Right atrium auricular region (tissue), 2 donors: Measurements from ENCODE around the gene UBR4. TPM values are rescaled to one million over a fixed set of nuclear protein-coding genes. Genes with fewer than 3 reads are reported as not detected.
"Not testable (repeated sequence)": the region's sequence is repeated elsewhere in the genome, so short reads cannot be mapped to it uniquely, and the experiment has no call there.

ENCODE experiments used
- DNase-seq: peaks from one replicate; pipeline ENCODE4 v3.0.0-alpha.2; 2019; ENCODE audit warnings: low spot score
- H3K27ac ChIP-seq, 2 donors: fragments of 200-600 bp; sonication (generic); 1 replicate in 1 of 2; 2 replicates in 1 of 2; pipeline ENCODE4 v1.5.1; 2016 to 2019
- H3K27me3 ChIP-seq, 2 donors: fragments of 200-600 bp; sonication (generic); one replicate each; pipeline versions ENCODE4 v1.5.1 to v1.6.0; 2017 to 2019
- H3K36me3 ChIP-seq: fragments of 200-600 bp; sonication (generic); one replicate; pipeline ENCODE4 v1.5.1; 2016
- H3K4me1 ChIP-seq, 2 donors: fragments of 200-600 bp; sonication (generic); one replicate each; pipeline versions ENCODE4 v1.5.1 to v1.6.0; 2017 to 2019
- H3K4me3 ChIP-seq, 2 donors: fragments of 200-600 bp; sonication (generic); 1 replicate in 1 of 2; 2 replicates in 1 of 2; pipeline ENCODE4 v1.5.1; 2017 to 2019; ENCODE audit warnings: mild to moderate bottlenecking in 1 of 2, moderate library complexity in 1 of 2
- H3K9me3 ChIP-seq, 2 donors: fragments of 200-600 bp; sonication (generic); one replicate each; pipeline ENCODE4 v1.5.1; 2019
- CTCF ChIP-seq, 2 donors: fragments of 200-600 bp; sonication (generic); IDR thresholded peaks; one replicate each; pipeline ENCODE4 v1.5.1; 2019; ENCODE audit warnings: antibody characterized with exemption in 2 of 2
- total RNA-seq, 2 donors: library from RNA; depleted of rRNA; stranded (reverse); fragments of >200 nt; gene quantifications; one replicate each; pipeline ENCODE4 v1.1.0, GENCODE V29; 2016

Gene UBR4
- total RNA-seq, 2 donors from 2014 or later: 75.1 to 88.0 TPM

- Histone ChIP-seq H3K27me3 (no peaks in the 10 kb centered on the region), H3K36me3 (peaks cover 75% of the 10 kb centered on the region), H3K9me3 (no peaks in the 10 kb centered on the region), H3K4me3 (no peak overlapping the region), H3K4me1 (no peaks in the 10 kb centered on the region), H3K27ac (no peak overlapping the region)
- no peak for TF ChIP-seq CTCF (IDR thresholded peaks at IDR 0.05)
- no peak for DNase-seq
Measured at GRCh38 chr1:19190468-19190867, 19.6 kb downstream of the UBR4 start.

GRCh38 chr1:19189270-19189669 is 20.8 kb downstream of the UBR4 start:
- H3K27me3 ChIP-seq: no peaks in the 10 kb centered on the region
- peaks cover 77% of the 10 kb centered on the region for H3K36me3 ChIP-seq
- no peak overlapping the region for H3K4me3 ChIP-seq
- no peak for TF ChIP-seq CTCF (IDR thresholded peaks at IDR 0.05)
- H3K4me1 ChIP-seq: no peaks in the 10 kb centered on the region
- no peak for DNase-seq
- no peaks in the 10 kb centered on the region for H3K9me3 ChIP-seq
- no peak overlapping the region for H3K27ac ChIP-seq

- Histone ChIP-seq H3K4me3 (no peak overlapping the region), H3K27me3 (no peaks in the 10 kb centered on the region), H3K9me3 (no peaks in the 10 kb centered on the region), H3K36me3 (peaks cover 77% of the 10 kb centered on the region), H3K4me1 (no peaks in the 10 kb centered on the region), H3K27ac (no peak overlapping the region)
- no peak for TF ChIP-seq CTCF (IDR thresholded peaks at IDR 0.05)
- no peak for DNase-seq
Measured at GRCh38 chr1:19187852-19188251, 22.2 kb downstream of the UBR4 start.

- no peaks in the 10 kb centered on the region for H3K4me1 ChIP-seq
- H3K27me3 ChIP-seq: no peaks in the 10 kb centered on the region
- no peaks in the 10 kb centered on the region for H3K9me3 ChIP-seq
- no peak for TF ChIP-seq CTCF (IDR thresholded peaks at IDR 0.05)
- no peak overlapping the region for H3K4me3 ChIP-seq
- no peak for DNase-seq
- H3K27ac ChIP-seq: no peak overlapping the region
- peaks cover 73% of the 10 kb centered on the region for H3K36me3 ChIP-seq
Measured at GRCh38 chr1:19186001-19186400, 24.1 kb downstream of the UBR4 start.

GRCh38 chr1:19182223-19182622 is 27.8 kb downstream of the UBR4 start:
- DNase-seq: no peak
- no peak for TF ChIP-seq CTCF (IDR thresholded peaks at IDR 0.05)
- Histone ChIP-seq H3K27me3 (no peaks in the 10 kb centered on the region), H3K9me3 (no peaks in the 10 kb centered on the region), H3K4me1 (no peaks in the 10 kb centered on the region), H3K27ac (no peak overlapping the region), H3K36me3 (peaks cover 76% of the 10 kb centered on the region), H3K4me3 (no peak overlapping the region)

GRCh38 chr1:19180265-19180657 is 29.8 kb downstream of the UBR4 start:
- H3K36me3 ChIP-seq: peaks cover 76% of the 10 kb centered on the region
- not testable (repeated sequence) for H3K27ac ChIP-seq

More at GRCh38 chr1:19180265-19180657, 29.8 kb downstream of the UBR4 start:
- H3K4me3 ChIP-seq, DNase-seq, H3K9me3 ChIP-seq, H3K27me3 ChIP-seq, H3K4me1 ChIP-seq: not testable (repeated sequence)
